A673 (cell line): ENCODE data around the gene XRCC3. TPM values are rescaled to one million over a fixed set of nuclear protein-coding genes. Genes with fewer than 3 reads are reported as not detected.
A peak's percentile ranks its signal among the peaks of the same experiment; 100 is the strongest.

Experiments used
- BruUV-seq: library from RNA; stranded (reverse); fragments of 400-500 nt; replicated peaks from 2 replicates; lab custom pipeline; 2021; lab: Mats Ljungman, UMichigan
- CTCF ChIA-PET: fragments of 300-600 bp; sonication (Branson Sonifier 250); formaldehyde crosslinking; loops from one replicate; lab custom pipeline; 2022; ENCODE audit warnings: antibody characterized with exemption; lab: Charles Lee
- POLR2A ChIA-PET: fragments of 300-600 bp; sonication (Branson Sonifier 250); formaldehyde crosslinking; loops from one replicate; lab custom pipeline; 2022; ENCODE audit warnings: antibody characterized with exemption; ENCODE audit not compliant: low non-redundant PET; lab: Charles Lee
- DNase-seq: peaks from one replicate; pipeline ENCODE4 v3.0.0-alpha.2; 2015; ENCODE audit warnings: low spot score
- H3K27ac ChIP-seq: fragments of 200-600 bp; sonication (generic); 2 replicates; pipeline ENCODE4 v1.5.1; 2016; ENCODE audit warnings: mixed run types, low read depth, mild to moderate bottlenecking, mixed read lengths, antibody characterized with exemption, low read length; ENCODE audit not compliant: poor library complexity, severe bottlenecking
- H3K27me3 ChIP-seq: fragments of 200-600 bp; sonication (generic); replicated peaks from 2 replicates; pipeline ENCODE4 v1.6.1; 2017; ENCODE audit warnings: mixed run types, low read depth, mild to moderate bottlenecking, mixed read lengths, antibody characterized with exemption, low read length; ENCODE audit not compliant: insufficient read depth, poor library complexity
- H3K36me3 ChIP-seq: fragments of 200-600 bp; sonication (generic); 2 replicates; pipeline ENCODE4 v1.6.1; 2016; ENCODE audit warnings: mixed run types, mild to moderate bottlenecking, mixed read lengths, antibody characterized with exemption, low read length; ENCODE audit not compliant: insufficient read depth, poor library complexity, severe bottlenecking
- H3K4me1 ChIP-seq: fragments of 200-600 bp; sonication (generic); 2 replicates; pipeline ENCODE4 v1.6.1; 2017; ENCODE audit warnings: mixed run types, mild to moderate bottlenecking, mixed read lengths, antibody characterized with exemption, low read length; ENCODE audit not compliant: insufficient read depth, poor library complexity, severe bottlenecking
- H3K4me3 ChIP-seq: fragments of 200-600 bp; sonication (generic); 2 replicates; pipeline ENCODE4 v1.5.1; 2016; ENCODE audit warnings: low read depth, mixed run types, mild to moderate bottlenecking, mixed read lengths, low read length; ENCODE audit not compliant: poor library complexity, severe bottlenecking
- H3K9me3 ChIP-seq: fragments of 200-600 bp; sonication (generic); 2 replicates; pipeline ENCODE4 v1.6.1; 2016; ENCODE audit warnings: mixed run types, low read depth, mild to moderate bottlenecking, mixed read lengths, antibody characterized with exemption, low read length; ENCODE audit not compliant: poor library complexity, severe bottlenecking
- EZH2 ChIP-seq: fragments of 200-600 bp; sonication (generic); IDR thresholded peaks from 2 replicates; pipeline ENCODE4 v1.6.1; 2017; ENCODE audit warnings: borderline replicate concordance, low read depth, mild to moderate bottlenecking, mixed read lengths, antibody characterized with exemption, low read length; ENCODE audit not compliant: poor library complexity, severe bottlenecking
- intact Hi-C: fragments of 100-400 bp; cut with micrococcal nuclease; formaldehyde crosslinking; loops from one replicate; pipeline ENCODE4 v1.10.0; 2022; ENCODE audit not compliant: unreplicated experiment
- total RNA-seq: library from RNA; stranded (reverse); gene quantifications from 2 replicates; pipeline ENCODE4 v1.2.3, GENCODE V29; 2021
- TF ChIP-seq, protein P1 (sequence below): fragments of 300-800, 200-600 bp; sonication (generic); conservative IDR thresholded peaks from 2 replicates; pipeline ENCODE4 v1.5.1; 2017; ENCODE audit warnings: low read depth, mild to moderate bottlenecking, antibody characterized with exemption, low read length, moderate library complexity, mixed read lengths

XRCC3 gene
- total RNA-seq, 1 experiment from 2014 or later = 91.8 TPM

GRCh38 chr14:103680491-103681231 lies 34.6 kb downstream of the XRCC3 start:
- Histone ChIP-seq H3K27ac (no peak overlapping the region), H3K4me1 (no peaks in the 10 kb centered on the region), H3K27me3 (no peaks in the 10 kb centered on the region), H3K36me3 (peaks cover 72% of the 10 kb centered on the region), H3K4me3 (no peak overlapping the region), H3K9me3 (no peaks in the 10 kb centered on the region)
- ChIA-PET CTCF (interaction anchor here (0.6 kb wide), 2 partner anchors 100 to 129 kb away, joined by 3 read pairs; no protein-coding TSS in a partner anchor), POLR2A (no interaction called here)
- no peak for TF ChIP-seq EZH2
- TF ChIP-seq, protein P1, sequence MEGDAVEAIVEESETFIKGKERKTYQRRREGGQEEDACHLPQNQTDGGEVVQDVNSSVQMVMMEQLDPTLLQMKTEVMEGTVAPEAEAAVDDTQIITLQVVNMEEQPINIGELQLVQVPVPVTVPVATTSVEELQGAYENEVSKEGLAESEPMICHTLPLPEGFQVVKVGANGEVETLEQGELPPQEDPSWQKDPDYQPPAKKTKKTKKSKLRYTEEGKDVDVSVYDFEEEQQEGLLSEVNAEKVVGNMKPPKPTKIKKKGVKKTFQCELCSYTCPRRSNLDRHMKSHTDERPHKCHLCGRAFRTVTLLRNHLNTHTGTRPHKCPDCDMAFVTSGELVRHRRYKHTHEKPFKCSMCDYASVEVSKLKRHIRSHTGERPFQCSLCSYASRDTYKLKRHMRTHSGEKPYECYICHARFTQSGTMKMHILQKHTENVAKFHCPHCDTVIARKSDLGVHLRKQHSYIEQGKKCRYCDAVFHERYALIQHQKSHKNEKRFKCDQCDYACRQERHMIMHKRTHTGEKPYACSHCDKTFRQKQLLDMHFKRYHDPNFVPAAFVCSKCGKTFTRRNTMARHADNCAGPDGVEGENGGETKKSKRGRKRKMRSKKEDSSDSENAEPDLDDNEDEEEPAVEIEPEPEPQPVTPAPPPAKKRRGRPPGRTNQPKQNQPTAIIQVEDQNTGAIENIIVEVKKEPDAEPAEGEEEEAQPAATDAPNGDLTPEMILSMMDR = no peak
- no peak for DNase-seq
- BruUV-seq = no TSS peak
- intact Hi-C loops = loop anchor here (5.0 kb wide), 1 partner anchor 108 kb away; no protein-coding TSS in a partner anchor

DNA sequence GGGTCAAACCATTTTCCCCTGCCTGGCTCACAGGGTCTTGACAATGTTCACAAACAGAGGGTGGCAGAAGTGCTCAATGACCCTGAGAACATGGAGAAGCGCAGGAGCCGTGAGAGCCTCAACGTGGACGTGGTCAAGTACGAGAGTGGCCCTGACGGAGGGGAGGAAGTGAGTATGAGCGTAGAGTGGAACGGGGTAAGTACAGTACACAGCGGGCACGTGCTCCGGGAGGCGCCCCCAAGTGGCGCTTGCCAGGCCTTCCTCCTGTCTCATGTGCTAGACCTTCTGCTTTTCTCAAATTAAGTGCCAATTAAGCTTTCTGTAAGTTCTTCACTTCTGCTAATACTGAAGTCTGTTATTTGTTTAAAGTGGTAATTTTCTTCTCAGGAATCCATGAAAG lies 35.9 kb downstream of the XRCC3 start:
- no peaks in the 10 kb centered on the region for H3K9me3 ChIP-seq
- ChIA-PET CTCF (no interaction called here), POLR2A (no interaction called here)
- H3K4me3 ChIP-seq = no peak overlapping the region
- no peak for TF ChIP-seq EZH2
- TF ChIP-seq, protein P1 = peak; percentile 74
- peaks cover 74% of the 10 kb centered on the region for H3K36me3 ChIP-seq
- peak; percentile 67 for DNase-seq
- H3K4me1 ChIP-seq = no peaks in the 10 kb centered on the region
- no peak overlapping the region for H3K27ac ChIP-seq
- no peaks in the 10 kb centered on the region for H3K27me3 ChIP-seq
- no TSS peak for BruUV-seq
- intact Hi-C loops = no loop called here

GRCh38 chr14:103676881-103677675 lies 38.2 kb downstream of the XRCC3 start:
- ChIA-PET POLR2A (no interaction called here), CTCF (no interaction called here)
- Histone ChIP-seq H3K36me3 (peaks cover 87% of the 10 kb centered on the region), H3K4me3 (no peak overlapping the region), H3K4me1 (no peaks in the 10 kb centered on the region), H3K9me3 (no peaks in the 10 kb centered on the region), H3K27ac (no peak overlapping the region), H3K27me3 (no peaks in the 10 kb centered on the region)
- intact Hi-C loops = no loop called here
- DNase-seq = no peak
- TF ChIP-seq, protein P1 = no peak
- no peak for TF ChIP-seq EZH2
- no TSS peak for BruUV-seq
